Nephron (organoid): ENCODE measurements around the gene ADGRL3.

Source experiments
- H3K27ac Mint-ChIP-seq, 3 experiments: 2 replicates each; pipeline ENCODE4 v1.8.0; 2020; ENCODE audit warnings: mixed read lengths in 3 of 3, mild to moderate bottlenecking in 2 of 3, moderate library complexity in 1 of 3
- H3K27me3 Mint-ChIP-seq: 2 replicates; pipeline ENCODE4 v1.8.0; 2021; ENCODE audit warnings: low read depth, mild to moderate bottlenecking, moderate library complexity, mixed read lengths
- H3K36me3 Mint-ChIP-seq: 2 replicates; pipeline ENCODE4 v1.8.0; 2020; ENCODE audit warnings: low read depth, mixed read lengths
- H3K4me1 Mint-ChIP-seq: 2 replicates; pipeline ENCODE4 v1.8.0; 2020; ENCODE audit warnings: mixed read lengths
- H3K4me3 Mint-ChIP-seq, 3 experiments: 2 replicates each; pipeline ENCODE4 v1.8.0; 2020; ENCODE audit warnings: mild to moderate bottlenecking in 3 of 3, mixed read lengths in 3 of 3, moderate library complexity in 2 of 3
- H3K9me3 Mint-ChIP-seq: 2 replicates; pipeline ENCODE4 v1.8.0; 2020; ENCODE audit warnings: mixed read lengths
- CTCF ChIP-seq, 3 experiments: fragments of 200-600 bp; sonication (generic); IDR thresholded peaks; one replicate each; pipeline ENCODE4 v1.5.0; 2021; ENCODE audit warnings: antibody characterized with exemption in 3 of 3; ENCODE audit not compliant: unreplicated experiment in 3 of 3

ADGRL3 gene

GRCh38 chr4:61522312-61522711 lies 322.2 kb downstream of the ADGRL3 start:
- TF ChIP-seq CTCF (IDR thresholded peaks at IDR 0.05; ENCODE audit: unreplicated experiment in 3 of 3) = no peak
- Mint-ChIP-seq H3K36me3 (no peaks in the 10 kb centered on the region), H3K4me1 (peaks cover 12% of the 10 kb centered on the region), H3K27ac (no peak overlapping the region), H3K4me3 (no peak overlapping the region), H3K9me3 (no peaks in the 10 kb centered on the region), H3K27me3 (no peaks in the 10 kb centered on the region)

GRCh38 chr4:61527888-61528287 lies 327.8 kb downstream of the ADGRL3 start:
- Mint-ChIP-seq H3K36me3 (no peaks in the 10 kb centered on the region), H3K27me3 (no peaks in the 10 kb centered on the region), H3K4me3 (no peak overlapping the region), H3K27ac (no peak overlapping the region), H3K4me1 (peaks cover 16% of the 10 kb centered on the region), H3K9me3 (no peaks in the 10 kb centered on the region)
- TF ChIP-seq CTCF (IDR thresholded peaks at IDR 0.05; ENCODE audit: unreplicated experiment in 3 of 3) = no peak

GRCh38 chr4:61528595-61528994 lies 328.5 kb downstream of the ADGRL3 start:
- TF ChIP-seq CTCF (IDR thresholded peaks at IDR 0.05; ENCODE audit: unreplicated experiment in 3 of 3) = no peak

GRCh38 chr4:61531188-61531587 lies 331.1 kb downstream of the ADGRL3 start:
- TF ChIP-seq CTCF (IDR thresholded peaks at IDR 0.05; ENCODE audit: unreplicated experiment in 3 of 3) = no peak
- Mint-ChIP-seq H3K4me1 (peaks cover 18% of the 10 kb centered on the region), H3K36me3 (peaks cover 17% of the 10 kb centered on the region)

More at GRCh38 chr4:61528595-61528994, 328.5 kb downstream of the ADGRL3 start:
- Mint-ChIP-seq H3K27ac (no peak overlapping the region), H3K4me3 (no peak overlapping the region), H3K36me3 (no peaks in the 10 kb centered on the region), H3K9me3 (no peaks in the 10 kb centered on the region), H3K27me3 (no peaks in the 10 kb centered on the region), H3K4me1 (peaks cover 18% of the 10 kb centered on the region)

GRCh38 chr4:61532336-61533000 lies 332.3 kb downstream of the ADGRL3 start:
- H3K4me3 Mint-ChIP-seq = no peak overlapping the region
- H3K36me3 Mint-ChIP-seq = peaks cover 25% of the 10 kb centered on the region
- H3K27ac Mint-ChIP-seq = peak overlapping the region in 2 of 3 experiments; percentile 34 to 58

More at GRCh38 chr4:61531188-61531587, 331.1 kb downstream of the ADGRL3 start:
- Mint-ChIP-seq H3K9me3 (peaks cover 17% of the 10 kb centered on the region), H3K4me3 (no peak overlapping the region), H3K27ac (peak overlapping the region in 1 of 3 experiments; percentile 58), H3K27me3 (no peaks in the 10 kb centered on the region)

More at GRCh38 chr4:61532336-61533000, 332.3 kb downstream of the ADGRL3 start:
- Mint-ChIP-seq H3K4me1 (peaks cover 18% of the 10 kb centered on the region), H3K9me3 (peaks cover 26% of the 10 kb centered on the region), H3K27me3 (no peaks in the 10 kb centered on the region)
- no peak for TF ChIP-seq CTCF (IDR thresholded peaks at IDR 0.05; ENCODE audit: unreplicated experiment in 3 of 3)
